DMS79 (cell line): ENCODE data around the gene TMTC1.

Experiments
- DNase-seq: peaks from one replicate; lab custom pipeline; 2025; lab: John Stamatoyannopoulos, UW

The TMTC1 gene

GRCh38 chr12:29616664-29617406 lies 166.9 kb downstream of the TMTC1 start:
- no peak for DNase-seq

- DNase-seq: no peak
Measured at GRCh38 chr12:29614694-29615325, 168.9 kb downstream of the TMTC1 start.

GRCh38 chr12:29612912-29613311 lies 170.8 kb downstream of the TMTC1 start:
- no peak for DNase-seq

GRCh38 chr12:29611906-29612305 lies 171.8 kb downstream of the TMTC1 start:
- no peak for DNase-seq

GRCh38 chr12:29610473-29611170 lies 173.1 kb downstream of the TMTC1 start:
- DNase-seq: no peak

GRCh38 chr12:29609431-29610215 lies 174.1 kb downstream of the TMTC1 start:
- DNase-seq: no peak

- no peak for DNase-seq
Measured at GRCh38 chr12:29608581-29608980, 175.2 kb downstream of the TMTC1 start.

- no peak for DNase-seq
Measured at GRCh38 chr12:29599381-29599780, 184.4 kb downstream of the TMTC1 start.

GRCh38 chr12:29595071-29595755 lies 188.5 kb downstream of the TMTC1 start:
- no peak for DNase-seq

- DNase-seq: no peak
Measured at GRCh38 chr12:29593001-29593400, 190.7 kb downstream of the TMTC1 start.

- no peak for DNase-seq
Measured at GRCh38 chr12:29591140-29592020, 192.4 kb downstream of the TMTC1 start.

- DNase-seq: no peak
Measured at GRCh38 chr12:29589851-29590250, 193.9 kb downstream of the TMTC1 start.

GRCh38 chr12:29589286-29589820 lies 194.4 kb downstream of the TMTC1 start:
- no peak for DNase-seq

- DNase-seq: no peak
Measured at GRCh38 chr12:29582677-29583272, 201.0 kb downstream of the TMTC1 start.

- no peak for DNase-seq
Measured at GRCh38 chr12:29582146-29582545, 201.6 kb downstream of the TMTC1 start.

GRCh38 chr12:29581631-29582030 lies 202.1 kb downstream of the TMTC1 start:
- DNase-seq: no peak

GRCh38 chr12:29580971-29581370 lies 202.8 kb downstream of the TMTC1 start:
- no peak for DNase-seq

GRCh38 chr12:29578731-29579130 lies 205.0 kb downstream of the TMTC1 start:
- no peak for DNase-seq

GRCh38 chr12:29578070-29578469 lies 205.7 kb downstream of the TMTC1 start:
- DNase-seq: no peak

- no peak for DNase-seq
Measured at GRCh38 chr12:29574500-29574899, 209.2 kb downstream of the TMTC1 start.
